Breast epithelium (tissue), 3 donors: Measurements from ENCODE around the gene GRB14.

ENCODE experiments used
- POLR2AphosphoS5 ChIP-seq, 3 donors: sonication (generic); formaldehyde crosslinking; IDR thresholded peaks; one replicate each; pipeline ENCODE4 v1.6.1; 2017; ENCODE audit warnings: antibody characterized with exemption in 3 of 3
- TF ChIP-seq, protein P1 (sequence below), 3 donors: fragments of 450-650 bp; IDR thresholded peaks; one replicate each; pipeline ENCODE4 v1.5.1; 2016 to 2017; ENCODE audit warnings: antibody characterized with exemption in 3 of 3, mild to moderate bottlenecking in 3 of 3, moderate library complexity in 3 of 3

DNA sequence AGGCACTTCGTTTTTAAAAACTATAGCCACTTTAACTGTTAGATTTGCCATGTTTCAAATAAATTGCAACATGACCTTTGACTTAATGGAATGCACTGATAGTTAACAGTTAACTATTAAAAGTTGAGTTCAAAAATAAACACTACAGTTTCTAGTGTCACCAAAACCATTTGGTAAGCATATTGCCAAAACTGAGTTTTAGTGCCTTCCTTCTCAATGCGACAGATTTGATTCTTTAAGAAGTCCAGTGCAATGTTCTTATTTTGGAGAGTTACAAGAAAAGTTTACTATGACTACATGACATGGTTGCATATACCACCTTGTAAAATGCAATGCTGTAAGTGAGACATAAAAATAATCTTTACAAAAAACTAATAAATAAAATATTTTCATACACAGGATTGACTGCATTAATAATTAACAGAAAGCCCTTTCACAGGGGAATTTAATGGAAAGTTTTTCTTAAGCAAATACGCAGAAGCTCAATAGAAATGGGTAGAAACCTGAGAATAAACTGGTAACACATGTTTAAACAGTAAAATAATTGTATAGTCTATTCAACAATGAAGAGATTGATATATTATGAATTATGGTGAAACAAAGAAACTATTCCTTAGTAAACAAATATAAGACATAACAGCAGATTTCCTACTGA is 53.8 kb downstream of the GRB14 start:
- TF ChIP-seq, protein P1, sequence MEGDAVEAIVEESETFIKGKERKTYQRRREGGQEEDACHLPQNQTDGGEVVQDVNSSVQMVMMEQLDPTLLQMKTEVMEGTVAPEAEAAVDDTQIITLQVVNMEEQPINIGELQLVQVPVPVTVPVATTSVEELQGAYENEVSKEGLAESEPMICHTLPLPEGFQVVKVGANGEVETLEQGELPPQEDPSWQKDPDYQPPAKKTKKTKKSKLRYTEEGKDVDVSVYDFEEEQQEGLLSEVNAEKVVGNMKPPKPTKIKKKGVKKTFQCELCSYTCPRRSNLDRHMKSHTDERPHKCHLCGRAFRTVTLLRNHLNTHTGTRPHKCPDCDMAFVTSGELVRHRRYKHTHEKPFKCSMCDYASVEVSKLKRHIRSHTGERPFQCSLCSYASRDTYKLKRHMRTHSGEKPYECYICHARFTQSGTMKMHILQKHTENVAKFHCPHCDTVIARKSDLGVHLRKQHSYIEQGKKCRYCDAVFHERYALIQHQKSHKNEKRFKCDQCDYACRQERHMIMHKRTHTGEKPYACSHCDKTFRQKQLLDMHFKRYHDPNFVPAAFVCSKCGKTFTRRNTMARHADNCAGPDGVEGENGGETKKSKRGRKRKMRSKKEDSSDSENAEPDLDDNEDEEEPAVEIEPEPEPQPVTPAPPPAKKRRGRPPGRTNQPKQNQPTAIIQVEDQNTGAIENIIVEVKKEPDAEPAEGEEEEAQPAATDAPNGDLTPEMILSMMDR (IDR thresholded peaks at IDR 0.05), result no peak
- TF ChIP-seq POLR2AphosphoS5 (IDR thresholded peaks at IDR 0.05), result no peak
